KMS-11 (cell line): ENCODE measurements around the gene PLEKHA1.

ENCODE experiments used
- H2AFZ ChIP-seq: fragments of 200-600 bp; sonication (generic); 2 replicates; pipeline ENCODE4 v1.6.1; 2016; ENCODE audit warnings: antibody characterized with exemption, mixed run types, low read depth
- H3K27ac ChIP-seq: fragments of 200-600 bp; sonication (generic); 2 replicates; pipeline ENCODE4 v1.6.1; 2016; ENCODE audit warnings: mild to moderate bottlenecking, mixed run types
- H3K27me3 ChIP-seq: fragments of 200-600 bp; sonication (generic); 2 replicates; pipeline ENCODE4 v1.6.1; 2017; ENCODE audit warnings: mild to moderate bottlenecking, low read depth, mixed run types, moderate library complexity; ENCODE audit not compliant: insufficient read depth
- H3K36me3 ChIP-seq: fragments of 200-600 bp; sonication (generic); 2 replicates; pipeline ENCODE4 v1.6.1; 2017; ENCODE audit warnings: mild to moderate bottlenecking, mixed run types; ENCODE audit not compliant: insufficient read depth
- H3K4me1 ChIP-seq: fragments of 200-600 bp; sonication (generic); 2 replicates; pipeline ENCODE4 v1.6.1; 2016; ENCODE audit warnings: mild to moderate bottlenecking, low read depth, mixed run types; ENCODE audit not compliant: poor library complexity, severe bottlenecking
- H3K4me2 ChIP-seq: fragments of 200-600 bp; sonication (generic); 2 replicates; pipeline ENCODE4 v1.7.0; 2016; ENCODE audit warnings: mild to moderate bottlenecking, mixed run types
- H3K4me3 ChIP-seq: fragments of 200-600 bp; sonication (generic); IDR thresholded peaks from 2 replicates; pipeline ENCODE4 v1.6.1; 2017; ENCODE audit warnings: low read depth, low read length, mixed read lengths; ENCODE audit not compliant: insufficient read depth
- H3K79me2 ChIP-seq: fragments of 200-600 bp; sonication (generic); 2 replicates; pipeline ENCODE4 v1.6.1; 2016; ENCODE audit warnings: low read depth, mixed run types; ENCODE audit not compliant: insufficient read depth
- H3K9ac ChIP-seq: fragments of 200-600 bp; sonication (generic); 2 replicates; pipeline ENCODE4 v1.6.1; 2016; ENCODE audit warnings: mild to moderate bottlenecking, mixed run types
- H4K20me1 ChIP-seq: fragments of 200-600 bp; sonication (generic); 2 replicates; pipeline ENCODE4 v1.6.1; 2016; ENCODE audit warnings: mild to moderate bottlenecking, mixed run types; ENCODE audit not compliant: insufficient read depth
- TF ChIP-seq, protein P1 (sequence below): fragments of 200-600 bp; sonication (generic); conservative IDR thresholded peaks from 2 replicates; pipeline ENCODE4 v1.6.1; 2017; ENCODE audit warnings: low read depth, mild to moderate bottlenecking, antibody characterized with exemption, low read length, moderate library complexity, mixed read lengths

The PLEKHA1 gene

DNA sequence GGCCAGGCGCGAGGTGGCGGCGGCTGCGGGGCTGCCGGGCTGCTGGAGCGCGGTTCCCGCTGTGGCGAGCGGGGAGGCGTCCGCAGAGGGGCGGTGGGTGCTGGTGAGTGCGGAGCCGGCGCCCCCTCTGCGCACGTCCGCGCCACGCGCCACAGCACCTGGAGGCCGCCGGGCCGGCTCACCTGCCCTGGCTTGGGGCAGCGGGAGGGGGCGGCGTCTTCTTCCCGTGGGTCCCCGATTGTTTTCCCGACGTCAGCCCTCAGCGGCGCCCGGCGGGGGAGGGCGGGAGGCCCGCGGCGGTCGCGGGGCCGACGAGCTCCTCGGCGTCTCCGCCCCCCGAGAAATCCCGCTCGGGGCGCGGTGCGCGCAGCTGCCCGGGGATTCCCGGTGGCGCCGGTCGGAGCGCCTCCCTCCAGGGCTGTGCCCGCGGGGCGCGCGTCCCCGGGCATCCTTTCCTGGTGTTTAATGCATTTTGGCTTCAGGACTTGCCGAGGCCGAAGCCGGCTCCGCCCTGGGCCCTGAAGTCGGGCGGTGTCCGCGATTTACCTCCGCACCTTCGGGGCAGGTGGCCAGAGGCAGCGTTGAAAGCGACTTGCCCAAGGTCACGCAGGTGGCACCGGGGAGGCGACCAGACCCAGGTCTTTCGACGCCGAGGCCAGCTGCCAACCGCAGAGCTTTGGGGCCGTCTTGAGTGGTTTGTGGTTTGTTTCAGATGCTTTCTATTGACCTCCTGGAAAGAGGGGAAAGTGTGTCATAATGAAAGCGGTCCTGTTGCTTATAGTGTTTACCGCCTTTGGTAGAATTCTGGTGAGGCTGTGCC lies 561 bp downstream of the PLEKHA1 start:
- Histone ChIP-seq H3K27me3 (peaks cover 68% of the 10 kb centered on the region), H3K4me2 (peak overlapping the region; percentile 56), H3K4me1 (peaks cover 10% of the 10 kb centered on the region), H3K79me2 (no peaks in the 10 kb centered on the region), H3K27ac (peak overlapping the region; percentile 26; the same call in 1 of the 2 replicates), H4K20me1 (no peaks in the 10 kb centered on the region), H2AFZ (peak overlapping the region; percentile 66), H3K9ac (peak overlapping the region; percentile 62), H3K4me3 (no peak overlapping the region), H3K36me3 (no peaks in the 10 kb centered on the region)
- TF ChIP-seq, protein P1, sequence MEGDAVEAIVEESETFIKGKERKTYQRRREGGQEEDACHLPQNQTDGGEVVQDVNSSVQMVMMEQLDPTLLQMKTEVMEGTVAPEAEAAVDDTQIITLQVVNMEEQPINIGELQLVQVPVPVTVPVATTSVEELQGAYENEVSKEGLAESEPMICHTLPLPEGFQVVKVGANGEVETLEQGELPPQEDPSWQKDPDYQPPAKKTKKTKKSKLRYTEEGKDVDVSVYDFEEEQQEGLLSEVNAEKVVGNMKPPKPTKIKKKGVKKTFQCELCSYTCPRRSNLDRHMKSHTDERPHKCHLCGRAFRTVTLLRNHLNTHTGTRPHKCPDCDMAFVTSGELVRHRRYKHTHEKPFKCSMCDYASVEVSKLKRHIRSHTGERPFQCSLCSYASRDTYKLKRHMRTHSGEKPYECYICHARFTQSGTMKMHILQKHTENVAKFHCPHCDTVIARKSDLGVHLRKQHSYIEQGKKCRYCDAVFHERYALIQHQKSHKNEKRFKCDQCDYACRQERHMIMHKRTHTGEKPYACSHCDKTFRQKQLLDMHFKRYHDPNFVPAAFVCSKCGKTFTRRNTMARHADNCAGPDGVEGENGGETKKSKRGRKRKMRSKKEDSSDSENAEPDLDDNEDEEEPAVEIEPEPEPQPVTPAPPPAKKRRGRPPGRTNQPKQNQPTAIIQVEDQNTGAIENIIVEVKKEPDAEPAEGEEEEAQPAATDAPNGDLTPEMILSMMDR: no peak

DNA sequence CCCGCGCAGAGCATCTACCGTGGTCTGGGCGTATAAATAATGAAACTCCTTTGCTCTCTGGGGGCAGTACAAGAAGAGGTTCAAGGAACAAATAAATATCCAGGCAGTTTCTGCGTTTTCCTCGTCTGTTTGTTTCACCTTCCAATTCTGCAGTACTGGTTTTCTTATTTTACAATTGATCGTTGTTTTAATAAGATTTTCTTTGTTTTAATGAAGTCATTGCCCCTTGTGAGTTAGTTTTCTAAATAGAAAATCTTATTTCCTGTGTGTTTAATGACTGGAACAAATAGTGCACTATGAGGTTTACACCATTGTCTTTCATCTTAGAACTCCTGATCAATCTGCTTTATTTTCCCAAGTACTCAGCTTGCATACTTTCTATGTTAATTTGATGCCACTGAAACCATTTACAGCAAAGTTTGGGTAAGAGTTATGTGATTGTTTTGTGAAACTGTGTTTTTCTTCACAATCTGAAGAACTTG lies 1.2 kb downstream of the PLEKHA1 start:
- Histone ChIP-seq H3K9ac (no peak overlapping the region), H3K4me3 (no peak overlapping the region), H3K4me1 (peaks cover 10% of the 10 kb centered on the region), H4K20me1 (no peaks in the 10 kb centered on the region), H3K4me2 (peak overlapping the region; percentile 56), H3K36me3 (no peaks in the 10 kb centered on the region), H2AFZ (no peak overlapping the region), H3K27me3 (peaks cover 64% of the 10 kb centered on the region), H3K79me2 (no peaks in the 10 kb centered on the region), H3K27ac (no peak overlapping the region)
- TF ChIP-seq, protein P1: no peak

DNA sequence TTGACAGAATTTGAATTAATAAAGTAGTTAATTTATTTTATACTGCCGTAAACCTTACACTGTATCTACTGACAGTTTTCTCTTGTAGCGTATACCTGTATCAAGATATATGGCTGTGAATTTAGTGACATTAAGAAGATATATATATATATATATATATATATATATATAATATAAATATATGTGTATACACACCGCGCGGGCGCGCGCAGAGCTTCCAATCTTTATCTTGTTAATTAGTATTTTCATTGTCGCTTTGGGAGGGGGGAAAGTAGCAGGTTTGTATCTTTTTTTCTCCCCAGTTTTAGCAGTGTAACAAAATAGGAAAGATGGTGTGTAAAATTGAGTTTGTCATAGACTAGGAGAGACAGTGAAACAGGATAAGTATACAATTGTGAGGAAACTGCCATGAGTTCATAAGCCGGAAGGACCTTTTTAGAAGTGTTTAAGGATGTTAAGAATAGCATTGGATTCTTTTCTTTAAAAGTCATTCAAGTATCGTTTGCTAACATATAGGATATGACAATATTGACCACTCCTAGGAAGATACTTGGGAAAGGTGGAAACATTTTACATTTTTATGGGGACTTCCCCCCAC lies 2.0 kb downstream of the PLEKHA1 start:
- H4K20me1 ChIP-seq: no peaks in the 10 kb centered on the region
- H3K4me1 ChIP-seq: peaks cover 10% of the 10 kb centered on the region
- TF ChIP-seq, protein P1: no peak
- H2AFZ ChIP-seq: no peak overlapping the region
- H3K4me2 ChIP-seq: no peak overlapping the region
- H3K4me3 ChIP-seq: no peak overlapping the region
- H3K27me3 ChIP-seq: peaks cover 58% of the 10 kb centered on the region
- no peak overlapping the region for H3K27ac ChIP-seq
- H3K36me3 ChIP-seq: no peaks in the 10 kb centered on the region
- H3K79me2 ChIP-seq: no peaks in the 10 kb centered on the region
- no peak overlapping the region for H3K9ac ChIP-seq

DNA sequence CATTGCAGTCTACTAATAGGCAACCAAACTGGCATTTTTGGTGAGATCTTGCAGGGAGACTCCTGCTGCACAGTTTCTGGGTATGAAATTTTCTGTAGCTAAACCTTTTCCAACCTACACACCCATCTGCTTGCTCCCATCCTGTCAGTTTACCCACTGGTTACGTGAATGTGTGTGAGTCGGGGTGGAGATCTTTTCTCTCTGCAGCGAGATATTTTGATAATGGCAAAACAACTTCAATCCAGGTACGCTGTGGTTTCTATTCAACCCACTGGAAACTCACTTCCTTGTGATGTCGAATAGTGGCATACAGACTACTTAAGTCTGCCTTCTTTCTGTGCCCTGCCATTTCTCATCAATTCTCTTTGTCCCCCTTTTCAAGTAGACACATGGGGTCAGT lies 4.5 kb downstream of the PLEKHA1 start:
- TF ChIP-seq, protein P1: no peak
- H4K20me1 ChIP-seq: no peaks in the 10 kb centered on the region
- peaks cover 35% of the 10 kb centered on the region; the same call in 1 of the 2 replicates for H3K27me3 ChIP-seq

More for the DNA sequence above, 4.5 kb downstream of the PLEKHA1 start:
- no peak overlapping the region for H2AFZ ChIP-seq
- H3K79me2 ChIP-seq: no peaks in the 10 kb centered on the region
- peaks cover 10% of the 10 kb centered on the region for H3K4me1 ChIP-seq
- H3K9ac ChIP-seq: no peak overlapping the region
- H3K27ac ChIP-seq: no peak overlapping the region
- H3K4me3 ChIP-seq: no peak overlapping the region
- no peak overlapping the region for H3K4me2 ChIP-seq
- no peaks in the 10 kb centered on the region for H3K36me3 ChIP-seq
